SK-N-SH (cell line): ENCODE measurements around the gene GUK1. TPM values are rescaled to one million over a fixed set of nuclear protein-coding genes. Genes with fewer than 3 reads are reported as not detected.
"Not testable (repeated sequence)": the region's sequence is repeated elsewhere in the genome, so short reads cannot be mapped to it uniquely, and the experiment has no call there.

Source experiments
- CTCF ChIA-PET: fragments of 300-600, 350-600 bp; formaldehyde crosslinking; extraction: SDS; loops from one replicate; lab custom pipeline; 2021; lab: Yijun Ruan, JAX
- POLR2A ChIA-PET: fragments of 350-600 bp; sonication (Branson Sonifier 250); formaldehyde crosslinking; extraction: SDS; loops from one replicate; lab custom pipeline; 2020; ENCODE audit warnings: antibody characterized with exemption, inconsistent platforms; lab: Yijun Ruan, JAX
- DNase-seq: peaks from one replicate; pipeline ENCODE4 v3.0.0; 2012
- H2AFZ ChIP-seq: fragments of 200-600 bp; sonication (generic); 2 replicates; pipeline ENCODE4 v1.8.1; 2016; ENCODE audit warnings: antibody characterized with exemption, mild to moderate bottlenecking, low read depth
- H3F3A ChIP-seq: fragments of 200-600 bp; sonication (generic); replicated peaks from 2 replicates; pipeline ENCODE3; 2016; ENCODE audit warnings: antibody characterized with exemption, mild to moderate bottlenecking; ENCODE audit not compliant: insufficient read depth
- H3K27ac ChIP-seq, 2 experiments: fragments of 200-500 bp in 1 of 2; fragments of 200-600 bp in 1 of 2; sonication (Bioruptor generic) in 1 of 2; sonication (generic), shearing (Covaris generic) in 1 of 2; 2 replicates each; pipeline versions ENCODE4 v1.5.1 to v1.6.1; 2014 to 2016; ENCODE audit warnings: low read depth in 2 of 2, inconsistent platforms in 1 of 2, low read length in 1 of 2, mild to moderate bottlenecking in 1 of 2, mixed read lengths in 1 of 2
- H3K27me3 ChIP-seq: fragments of 200-600 bp; sonication (generic), shearing (Covaris generic); 2 replicates; pipeline ENCODE4 v1.6.1; 2016; ENCODE audit warnings: mixed run types; ENCODE audit not compliant: insufficient read depth
- H3K36me3 ChIP-seq, 2 experiments: fragments of 200-500 bp in 1 of 2; fragments of 200-600 bp in 1 of 2; sonication (Bioruptor generic) in 1 of 2; sonication (generic) in 1 of 2; replicated peaks in 1 of 2; 2 replicates each; pipeline versions ENCODE3 to v1.5.1; 2014 to 2016; ENCODE audit warnings: low read length in 1 of 2, mild to moderate bottlenecking in 1 of 2; ENCODE audit not compliant: insufficient read depth in 2 of 2, control insufficient read depth in 1 of 2
- H3K4me1 ChIP-seq, 2 experiments: fragments of 200-500 bp in 1 of 2; fragments of 200-600 bp in 1 of 2; sonication (Bioruptor generic) in 1 of 2; sonication (generic), shearing (Covaris generic) in 1 of 2; 2 replicates each; pipeline versions ENCODE4 v1.5.1 to v1.6.1; 2014 to 2016; ENCODE audit warnings: low read depth in 1 of 2, low read length in 1 of 2, mixed run types in 1 of 2; ENCODE audit not compliant: insufficient read depth in 2 of 2, control insufficient read depth in 1 of 2
- H3K4me2 ChIP-seq: fragments of 200-600 bp; sonication (generic), shearing (Covaris generic); 2 replicates; pipeline ENCODE4 v1.6.1; 2017; ENCODE audit warnings: mixed run types
- H3K4me3 ChIP-seq, 2 experiments: fragments of 200-500 bp in 1 of 2; fragments of 200-600 bp in 1 of 2; sonication (Bioruptor generic) in 1 of 2; sonication (generic), shearing (Covaris generic) in 1 of 2; 2 replicates each; pipeline versions ENCODE4 v1.5.1 to v1.8.1; 2014 to 2016; ENCODE audit warnings: low read depth in 2 of 2, inconsistent platforms in 1 of 2, low read length in 1 of 2, mild to moderate bottlenecking in 1 of 2, mixed read lengths in 1 of 2, moderate library complexity in 1 of 2
- H3K79me2 ChIP-seq: fragments of 200-600 bp; sonication (generic); 2 replicates; pipeline ENCODE4 v1.8.1; 2017; ENCODE audit warnings: mild to moderate bottlenecking; ENCODE audit not compliant: insufficient read depth
- H3K9ac ChIP-seq: fragments of 200-600 bp; sonication (generic); 2 replicates; pipeline ENCODE4 v1.6.1; 2017; ENCODE audit warnings: mixed run types
- H3K9me2 ChIP-seq: fragments of 200-600 bp; sonication (generic); 2 replicates; pipeline ENCODE4 v1.6.1; 2017; ENCODE audit warnings: mixed run types
- H3K9me3 ChIP-seq: fragments of 200-600 bp; sonication (generic); 2 replicates; pipeline ENCODE4 v1.6.1; 2017; ENCODE audit warnings: mixed run types, mild to moderate bottlenecking, moderate library complexity
- H4K20me1 ChIP-seq: fragments of 200-600 bp; sonication (generic); 2 replicates; pipeline ENCODE4 v1.6.1; 2017; ENCODE audit warnings: mild to moderate bottlenecking, mixed run types; ENCODE audit not compliant: insufficient read depth
- ELF1 ChIP-seq: IDR thresholded peaks from 2 replicates; pipeline ENCODE4 v1.4.0; 2012
- EP300 ChIP-seq, 2 experiments: IDR thresholded peaks; 2 replicates each; pipeline versions ENCODE4 v1.4.0 to v1.6.1; 2012; ENCODE audit warnings: borderline replicate concordance in 1 of 2, low read depth in 1 of 2, low read length in 1 of 2
- FOSL2 ChIP-seq: IDR thresholded peaks from 2 replicates; pipeline ENCODE4 v1.4.0; 2012; ENCODE audit warnings: low read depth, mild to moderate bottlenecking, moderate library complexity, borderline replicate concordance
- FOXJ3 ChIP-seq: sonication (generic); formaldehyde crosslinking; IDR thresholded peaks from 2 replicates; pipeline ENCODE4 v1.5.1; 2020; ENCODE audit warnings: mild to moderate bottlenecking, missing genetic modification reagents
- MEF2A ChIP-seq: IDR thresholded peaks from 2 replicates; pipeline ENCODE4 v1.4.0; 2012; ENCODE audit warnings: low read depth, borderline replicate concordance
- NRF1 ChIP-seq: IDR thresholded peaks from 2 replicates; pipeline ENCODE4 v1.6.1; 2012; ENCODE audit warnings: low read depth, mild to moderate bottlenecking, low read length
- RAD21 ChIP-seq: IDR thresholded peaks from 2 replicates; pipeline ENCODE4 v1.6.1; 2012; ENCODE audit warnings: mild to moderate bottlenecking, low read length
- RFX5 ChIP-seq: IDR thresholded peaks from 2 replicates; pipeline ENCODE4 v1.6.1; 2012; ENCODE audit warnings: mild to moderate bottlenecking, improper control_type of control experiment, low read length
- SMC3 ChIP-seq: IDR thresholded peaks from 2 replicates; pipeline ENCODE4 v1.6.1; 2012; ENCODE audit warnings: low read depth, low read length, improper control_type of control experiment
- TCF12 ChIP-seq: IDR thresholded peaks from 2 replicates; pipeline ENCODE4 v1.4.0; 2012
- TEAD4 ChIP-seq: IDR thresholded peaks from 2 replicates; pipeline ENCODE4 v1.4.0; 2012; ENCODE audit warnings: mild to moderate bottlenecking, borderline replicate concordance; ENCODE audit not compliant: insufficient read depth
- ZBTB33 ChIP-seq: IDR thresholded peaks from 2 replicates; pipeline ENCODE4 v1.4.0; 2012; ENCODE audit warnings: low read depth, borderline replicate concordance
- WGBS: methylation state at CpG from one replicate; pipeline ENCODE4 v1.1.6; 2017; ENCODE audit warnings: low lambda C conversion rate; 5-methylcytosine and 5-hydroxymethylcytosine counted together
- polyA plus RNA-seq, 3 experiments: library from polyadenylated mRNA; depleted of rRNA; stranded (reverse); fragments of >200 nt; gene quantifications; 2 replicates each; pipeline ENCODE4 v1.2.3, GENCODE V29; 2012
- TF ChIP-seq, protein P1 (sequence below): fragments of 200-600 bp; sonication (generic); IDR thresholded peaks from 2 replicates; pipeline ENCODE4 v1.6.1; 2017; ENCODE audit warnings: antibody characterized with exemption, mild to moderate bottlenecking, moderate library complexity
- TF ChIP-seq, protein P2 (sequence below): IDR thresholded peaks from 2 replicates; pipeline ENCODE4 v1.4.0; 2012; ENCODE audit warnings: low read depth

Gene GUK1
- polyA plus RNA-seq, 1 of the 3 experiments (the other 2 are of a cell fraction) = 742 TPM

DNA sequence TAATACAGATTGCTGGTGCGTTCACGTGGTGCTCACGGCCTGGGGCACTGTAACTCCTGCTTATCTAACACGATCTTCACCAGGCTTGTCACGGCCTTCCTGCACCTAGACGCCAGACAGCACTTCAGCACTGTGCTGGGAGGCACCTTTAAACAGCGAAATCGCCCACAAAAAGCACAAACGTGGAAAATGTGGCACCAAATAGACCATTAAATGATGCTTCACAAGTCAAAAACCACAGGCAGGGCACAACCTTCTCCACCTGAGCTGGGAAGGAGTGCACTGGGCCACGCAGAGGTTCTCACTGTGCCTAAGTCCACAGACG, 45.5 kb downstream of the GUK1 start:
- H3K4me3 ChIP-seq = no peak overlapping the region
- no peaks in the 10 kb centered on the region for H3K79me2 ChIP-seq
- ChIA-PET POLR2A (no interaction called here), CTCF (no interaction called here)
- H3K4me1 ChIP-seq = peaks cover 0 to 9% of the 10 kb centered on the region in 2 experiments; a peak in 1 of 4 replicates
- H3K9me3 ChIP-seq = peaks cover 5% of the 10 kb centered on the region; the same call in 1 of the 2 replicates
- H3K36me3 ChIP-seq = no peaks in the 10 kb centered on the region
- H3K4me2 ChIP-seq = no peak overlapping the region
- no peaks in the 10 kb centered on the region for H4K20me1 ChIP-seq
- H3F3A ChIP-seq = no peaks in the 10 kb centered on the region
- TF ChIP-seq, protein P1, sequence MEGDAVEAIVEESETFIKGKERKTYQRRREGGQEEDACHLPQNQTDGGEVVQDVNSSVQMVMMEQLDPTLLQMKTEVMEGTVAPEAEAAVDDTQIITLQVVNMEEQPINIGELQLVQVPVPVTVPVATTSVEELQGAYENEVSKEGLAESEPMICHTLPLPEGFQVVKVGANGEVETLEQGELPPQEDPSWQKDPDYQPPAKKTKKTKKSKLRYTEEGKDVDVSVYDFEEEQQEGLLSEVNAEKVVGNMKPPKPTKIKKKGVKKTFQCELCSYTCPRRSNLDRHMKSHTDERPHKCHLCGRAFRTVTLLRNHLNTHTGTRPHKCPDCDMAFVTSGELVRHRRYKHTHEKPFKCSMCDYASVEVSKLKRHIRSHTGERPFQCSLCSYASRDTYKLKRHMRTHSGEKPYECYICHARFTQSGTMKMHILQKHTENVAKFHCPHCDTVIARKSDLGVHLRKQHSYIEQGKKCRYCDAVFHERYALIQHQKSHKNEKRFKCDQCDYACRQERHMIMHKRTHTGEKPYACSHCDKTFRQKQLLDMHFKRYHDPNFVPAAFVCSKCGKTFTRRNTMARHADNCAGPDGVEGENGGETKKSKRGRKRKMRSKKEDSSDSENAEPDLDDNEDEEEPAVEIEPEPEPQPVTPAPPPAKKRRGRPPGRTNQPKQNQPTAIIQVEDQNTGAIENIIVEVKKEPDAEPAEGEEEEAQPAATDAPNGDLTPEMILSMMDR = no peak
- TF ChIP-seq EP300 (IDR thresholded peaks at IDR 0.05; ENCODE audit: borderline replicate concordance in 1 of 2, low read depth in 1 of 2, low read length in 1 of 2) (no peak), ZBTB33 (no peak), SMC3 (no peak), RAD21 (no peak), TCF12 (no peak), FOXJ3 (CRISPR knock-in tag) (no peak), NRF1 (no peak), RFX5 (no peak), ELF1 (no peak), FOSL2 (no peak), MEF2A (no peak), TEAD4 (no peak)
- TF ChIP-seq, protein P2, sequence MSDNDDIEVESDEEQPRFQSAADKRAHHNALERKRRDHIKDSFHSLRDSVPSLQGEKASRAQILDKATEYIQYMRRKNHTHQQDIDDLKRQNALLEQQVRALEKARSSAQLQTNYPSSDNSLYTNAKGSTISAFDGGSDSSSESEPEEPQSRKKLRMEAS = no peak
- H3K27me3 ChIP-seq = no peaks in the 10 kb centered on the region
- H3K9me2 ChIP-seq = no peaks in the 10 kb centered on the region
- no peak overlapping the region for H2AFZ ChIP-seq
- H3K27ac ChIP-seq = no peak overlapping the region
- WGBS = 81% methylated on average over 10 of the region's 11 CpGs
- no peak overlapping the region for H3K9ac ChIP-seq
- no peak for DNase-seq

DNA sequence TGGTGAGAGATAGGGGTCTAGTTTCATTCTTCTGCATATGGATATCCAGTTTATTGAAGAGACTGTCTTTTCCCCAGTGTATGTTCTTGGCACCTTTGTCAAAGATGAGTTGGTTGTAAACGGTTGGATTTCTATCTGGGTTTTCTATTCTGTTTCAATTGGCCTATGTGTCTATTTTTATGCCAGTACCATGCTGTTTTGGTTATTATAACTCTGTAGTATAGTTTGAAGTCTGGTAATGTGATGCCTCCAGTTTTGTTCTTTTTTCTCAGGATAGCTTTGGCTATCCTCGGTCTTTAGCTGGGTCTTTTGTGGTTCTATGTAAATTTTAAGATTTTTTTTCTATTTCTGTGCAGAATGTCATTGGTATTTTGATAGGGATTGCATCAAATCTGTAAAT, 48.2 kb downstream of the GUK1 start:
- H3K9me2 ChIP-seq, H3F3A ChIP-seq, POLR2A ChIA-PET, H3K27me3 ChIP-seq, DNase-seq, H3K79me2 ChIP-seq, H3K9me3 ChIP-seq, H3K4me1 ChIP-seq, H3K36me3 ChIP-seq, H4K20me1 ChIP-seq, H2AFZ ChIP-seq, H3K4me3 ChIP-seq, H3K9ac ChIP-seq, H3K4me2 ChIP-seq, H3K27ac ChIP-seq: not testable (repeated sequence)
- CTCF ChIA-PET = interaction anchor here (1.7 kb wide), 1 partner anchor 58 kb away, joined by 4 read pairs; no protein-coding TSS in a partner anchor
- WGBS = 23% methylated on average over 2 of the region's 2 CpGs
